ENCODE data around the gene MARCHF10. TPM values are rescaled to one million over a fixed set of nuclear protein-coding genes. Genes with fewer than 3 reads are reported as not detected.

MARCHF10 gene
- total and polyA plus RNA-seq, 9 of the 15 experiments (the other 6 are each of a cell fraction or from before 2014, with no cell fraction given), result not detected

DNA sequence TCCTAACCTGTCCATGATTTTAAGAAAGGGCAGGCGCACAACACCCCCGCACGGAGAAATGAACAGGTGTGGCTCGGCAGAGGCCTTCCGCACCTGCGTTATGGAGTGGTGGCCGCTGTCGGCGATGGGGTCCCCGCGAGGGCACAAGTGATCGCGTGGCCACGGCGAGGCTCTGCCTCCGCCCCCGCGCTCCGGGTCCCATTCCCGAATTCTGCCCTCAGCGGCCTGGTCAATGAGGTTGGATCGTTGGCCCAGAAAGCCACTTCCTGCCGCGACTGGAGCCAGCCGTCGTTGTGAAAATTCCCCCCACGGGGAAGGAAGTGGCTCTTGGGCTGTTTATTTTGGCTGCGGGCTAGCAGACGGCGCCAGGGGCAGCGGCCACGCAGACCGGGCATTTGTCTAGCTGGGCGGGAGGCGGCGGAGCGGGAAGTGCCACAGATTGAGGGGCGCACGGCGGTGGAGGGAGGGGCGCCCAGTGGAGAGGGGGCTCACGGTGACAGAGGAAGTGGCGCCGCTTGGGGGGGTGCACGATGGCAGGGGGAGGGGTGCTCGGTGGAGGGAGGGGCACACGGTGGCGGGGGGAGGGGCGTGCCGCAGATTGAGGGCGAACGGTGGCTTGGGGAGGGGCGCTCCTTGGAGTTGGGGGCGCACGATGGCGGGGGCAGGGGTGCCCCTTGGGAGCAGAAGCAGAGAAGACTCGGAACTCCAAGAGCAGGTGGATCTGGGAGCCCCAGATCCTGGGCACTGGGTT lies 155.7 kb downstream of the MARCHF10 start:
- Histone ChIP-seq H3K9me1 (ENCODE audit: control insufficient read depth, insufficient read depth, low read length) (no peaks in the 10 kb centered on the region), H3K9ac (ENCODE audit: insufficient read depth in 1 of 2, low read depth in 2 of 2, low read length in 2 of 2) (peak overlapping the region in 1 of 2 experiments; percentile 15; a peak in 2 of 4 replicates), H3K4me3 (peak overlapping the region; percentile 19; the same call in 1 of the 2 replicates), H3K27ac (ENCODE audit: extremely low read depth, low read depth, low read length) (no peak overlapping the region), H3K9me3 (replicated peaks; ENCODE audit: control insufficient read depth, insufficient read depth, low read depth, low read length) (no peaks in the 10 kb centered on the region), H2AFZ (ENCODE audit: low read depth, low read length) (peak overlapping the region; percentile 72), H3K79me2 (ENCODE audit: control insufficient read depth, insufficient read depth, low read length) (no peaks in the 10 kb centered on the region), H3K36me3 (ENCODE audit: control insufficient read depth, insufficient read depth, low read length) (no peaks in the 10 kb centered on the region), H4K20me1 (replicated peaks; ENCODE audit: control insufficient read depth, insufficient read depth, low read length) (0 out of 2 replicates have a peak, but pooled peaks cover 5% of the 10 kb centered on the region), H3K27me3 (ENCODE audit: control insufficient read depth in 2 of 2, insufficient read depth in 2 of 2, low read length in 2 of 2) (peaks cover 3 to 29% of the 10 kb centered on the region in 2 experiments; a peak in 2 of 5 replicates), H3K4me1 (replicated peaks in 1 of 2; ENCODE audit: control insufficient read depth in 2 of 2, insufficient read depth in 2 of 2, low read length in 2 of 2) (peaks cover 13 to 29% of the 10 kb centered on the region in 2 experiments), H3K4me2 (ENCODE audit: insufficient read depth, low read length) (no peak overlapping the region)
- in situ Hi-C loops (cut with MboI) (no loop called here), intact Hi-C loops (cut with micrococcal nuclease) (no loop called here)
- DNase-seq (ENCODE audit: extremely low read depth in 1 of 4, low spot score in 3 of 4), result no peak
- WGBS (ENCODE audit: insufficient coverage, low coverage, missing lambda C conversion rate), result 76% methylated on average over 40 of the region's 57 CpGs
- no peak for ATAC-seq
- TF ChIP-seq, protein P1, sequence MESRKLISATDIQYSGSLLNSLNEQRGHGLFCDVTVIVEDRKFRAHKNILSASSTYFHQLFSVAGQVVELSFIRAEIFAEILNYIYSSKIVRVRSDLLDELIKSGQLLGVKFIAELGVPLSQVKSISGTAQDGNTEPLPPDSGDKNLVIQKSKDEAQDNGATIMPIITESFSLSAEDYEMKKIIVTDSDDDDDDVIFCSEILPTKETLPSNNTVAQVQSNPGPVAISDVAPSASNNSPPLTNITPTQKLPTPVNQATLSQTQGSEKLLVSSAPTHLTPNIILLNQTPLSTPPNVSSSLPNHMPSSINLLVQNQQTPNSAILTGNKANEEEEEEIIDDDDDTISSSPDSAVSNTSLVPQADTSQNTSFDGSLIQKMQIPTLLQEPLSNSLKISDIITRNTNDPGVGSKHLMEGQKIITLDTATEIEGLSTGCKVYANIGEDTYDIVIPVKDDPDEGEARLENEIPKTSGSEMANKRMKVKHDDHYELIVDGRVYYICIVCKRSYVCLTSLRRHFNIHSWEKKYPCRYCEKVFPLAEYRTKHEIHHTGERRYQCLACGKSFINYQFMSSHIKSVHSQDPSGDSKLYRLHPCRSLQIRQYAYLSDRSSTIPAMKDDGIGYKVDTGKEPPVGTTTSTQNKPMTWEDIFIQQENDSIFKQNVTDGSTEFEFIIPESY (CRISPR knock-in tag; IDR thresholded peaks at IDR 0.05), result 0 out of 2 replicates have a peak, but pooled peaks have one; percentile 31
- TF ChIP-seq, protein P2, sequence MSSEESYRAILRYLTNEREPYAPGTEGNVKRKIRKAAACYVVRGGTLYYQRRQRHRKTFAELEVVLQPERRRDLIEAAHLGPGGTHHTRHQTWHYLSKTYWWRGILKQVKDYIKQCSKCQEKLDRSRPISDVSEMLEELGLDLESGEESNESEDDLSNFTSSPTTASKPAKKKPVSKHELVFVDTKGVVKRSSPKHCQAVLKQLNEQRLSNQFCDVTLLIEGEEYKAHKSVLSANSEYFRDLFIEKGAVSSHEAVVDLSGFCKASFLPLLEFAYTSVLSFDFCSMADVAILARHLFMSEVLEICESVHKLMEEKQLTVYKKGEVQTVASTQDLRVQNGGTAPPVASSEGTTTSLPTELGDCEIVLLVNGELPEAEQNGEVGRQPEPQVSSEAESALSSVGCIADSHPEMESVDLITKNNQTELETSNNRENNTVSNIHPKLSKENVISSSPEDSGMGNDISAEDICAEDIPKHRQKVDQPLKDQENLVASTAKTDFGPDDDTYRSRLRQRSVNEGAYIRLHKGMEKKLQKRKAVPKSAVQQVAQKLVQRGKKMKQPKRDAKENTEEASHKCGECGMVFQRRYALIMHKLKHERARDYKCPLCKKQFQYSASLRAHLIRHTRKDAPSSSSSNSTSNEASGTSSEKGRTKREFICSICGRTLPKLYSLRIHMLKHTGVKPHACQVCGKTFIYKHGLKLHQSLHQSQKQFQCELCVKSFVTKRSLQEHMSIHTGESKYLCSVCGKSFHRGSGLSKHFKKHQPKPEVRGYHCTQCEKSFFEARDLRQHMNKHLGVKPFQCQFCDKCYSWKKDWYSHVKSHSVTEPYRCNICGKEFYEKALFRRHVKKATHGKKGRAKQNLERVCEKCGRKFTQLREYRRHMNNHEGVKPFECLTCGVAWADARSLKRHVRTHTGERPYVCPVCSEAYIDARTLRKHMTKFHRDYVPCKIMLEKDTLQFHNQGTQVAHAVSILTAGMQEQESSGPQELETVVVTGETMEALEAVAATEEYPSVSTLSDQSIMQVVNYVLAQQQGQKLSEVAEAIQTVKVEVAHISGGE (CRISPR knock-in tag; IDR thresholded peaks at IDR 0.05), result peak in 1 of 3 experiments; percentile 54; a peak in 1 of 6 replicates
- TF ChIP-seq, protein P3, sequence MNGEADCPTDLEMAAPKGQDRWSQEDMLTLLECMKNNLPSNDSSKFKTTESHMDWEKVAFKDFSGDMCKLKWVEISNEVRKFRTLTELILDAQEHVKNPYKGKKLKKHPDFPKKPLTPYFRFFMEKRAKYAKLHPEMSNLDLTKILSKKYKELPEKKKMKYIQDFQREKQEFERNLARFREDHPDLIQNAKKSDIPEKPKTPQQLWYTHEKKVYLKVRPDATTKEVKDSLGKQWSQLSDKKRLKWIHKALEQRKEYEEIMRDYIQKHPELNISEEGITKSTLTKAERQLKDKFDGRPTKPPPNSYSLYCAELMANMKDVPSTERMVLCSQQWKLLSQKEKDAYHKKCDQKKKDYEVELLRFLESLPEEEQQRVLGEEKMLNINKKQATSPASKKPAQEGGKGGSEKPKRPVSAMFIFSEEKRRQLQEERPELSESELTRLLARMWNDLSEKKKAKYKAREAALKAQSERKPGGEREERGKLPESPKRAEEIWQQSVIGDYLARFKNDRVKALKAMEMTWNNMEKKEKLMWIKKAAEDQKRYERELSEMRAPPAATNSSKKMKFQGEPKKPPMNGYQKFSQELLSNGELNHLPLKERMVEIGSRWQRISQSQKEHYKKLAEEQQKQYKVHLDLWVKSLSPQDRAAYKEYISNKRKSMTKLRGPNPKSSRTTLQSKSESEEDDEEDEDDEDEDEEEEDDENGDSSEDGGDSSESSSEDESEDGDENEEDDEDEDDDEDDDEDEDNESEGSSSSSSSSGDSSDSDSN (IDR thresholded peaks at IDR 0.05; ENCODE audit: borderline replicate concordance in 1 of 2, low read depth in 2 of 2, low read length in 2 of 2), result no peak
- peak; percentile 19; the same call in 1 of the 2 replicates for TF ChIP-seq EGR1 (conservative IDR thresholded peaks at IDR 0.05)
- no TSS peak for BruUV-seq (replicated peaks)
- ChIA-PET POLR2A (interaction anchor here (0.6 kb wide), 1 partner anchor 16 kb away, joined by 4 read pairs; no protein-coding TSS in a partner anchor), CTCF (ENCODE audit: low intra/inter-chr PET ratio) (no interaction called here)
- no peak for FAIRE-seq

Data from K562 (cell line).